A549 treated with RU486 at 1 μM for 4 hours (cell line): ENCODE results near the gene CTSS. TPM values are rescaled to one million over a fixed set of nuclear protein-coding genes. Genes with fewer than 3 reads are reported as not detected.

Experiments
- total RNA-seq: library from RNA; stranded (reverse); fragments of 200-300 nt; extraction: Qiagen RNA extraction; gene quantifications from 5 replicates; pipeline ENCODE4 v1.2.3, GENCODE V29; 2022; ENCODE audit warnings: low read depth

CTSS gene
- total RNA-seq = 13.6 to 20.4 TPM (median 19.9 TPM) in 5 replicates

GRCh38 chr1:150765296-150765976, at the start of gene CTSS:
CTSS (minus strand) TSS chr1:150765778; CDS start chr1:150764763, 1,015 bp downstream.

GRCh38 chr1:150808121-150808520, 42.5 kb upstream of the CTSS start, which contains the start of gene CTSK:
CTSK (minus strand) TSS chr1:150808260; CDS start chr1:150806805, 1,455 bp downstream.

GRCh38 chr1:150720703-150721102, 44.9 kb downstream of the CTSS start, which contains the start of gene HORMAD1:
HORMAD1 (minus strand) TSS chr1:150720895; CDS start chr1:150719505, 1,390 bp downstream.

GRCh38 chr1:150696995-150697927, 68.3 kb downstream of the CTSS start, which contains the start of gene GOLPH3L:
GOLPH3L (minus strand) TSS chr1:150697154; CDS start chr1:150694838, 2,316 bp downstream.

Other genes with a start within 250 kb of the CTSS start
- 2.4 to 4.3 TPM (median 2.8 TPM) in 5 replicates for gene ADAMTSL4, start 216.4 kb downstream of the CTSS start, total RNA-seq
- 122 to 171 TPM (median 160 TPM) in 5 replicates for gene MCL1, start 186.2 kb downstream of the CTSS start, total RNA-seq
- gene ENSA, start 136.2 kb downstream of the CTSS start, total RNA-seq = 128 to 152 TPM (median 133 TPM) in 5 replicates
- 10.5 to 15.9 TPM (median 15.4 TPM) in 5 replicates for gene GOLPH3L, start 68.6 kb downstream of the CTSS start, total RNA-seq
- gene HORMAD1, start 44.9 kb downstream of the CTSS start, total RNA-seq = 3.0 to 8.1 TPM (median 7.7 TPM) in 5 replicates
- 1.3 to 2.3 TPM (median 1.5 TPM) in 5 replicates for gene CTSK, start 42.5 kb upstream of the CTSS start, total RNA-seq
- gene ARNT, start 110.8 kb upstream of the CTSS start, total RNA-seq = 10.7 to 12.2 TPM (median 12.0 TPM) in 5 replicates
- not detected in 5 replicates for gene CTXND2, start 121.4 kb upstream of the CTSS start, total RNA-seq
- 22.7 to 28.1 TPM (median 23.0 TPM) in 5 replicates for gene SETDB1, start 160.6 kb upstream of the CTSS start, total RNA-seq
- gene CERS2, start 209.1 kb upstream of the CTSS start, total RNA-seq = 240 to 250 TPM (median 247 TPM) in 5 replicates
- gene ANXA9, start 216.5 kb upstream of the CTSS start, total RNA-seq = 0.54 to 1.3 TPM (median 0.70 TPM) in 5 replicates
- 2.2 to 3.4 TPM (median 2.7 TPM) in 5 replicates for gene MINDY1, start 241.1 kb upstream of the CTSS start, total RNA-seq
- gene PRUNE1, start 242.7 kb upstream of the CTSS start, total RNA-seq = 11.4 to 16.9 TPM (median 14.9 TPM) in 5 replicates